Measurements from ENCODE around the gene NEK6. TPM values are rescaled to one million over a fixed set of nuclear protein-coding genes. Genes with fewer than 3 reads are reported as not detected.

Gene NEK6
- total and polyA plus RNA-seq, 10 of the 15 experiments (the other 5 are each of a cell fraction or from before 2014, with no cell fraction given), result 31.3 to 161 (median 89.2) TPM

GRCh38 chr9:124218987-124219461 lies 38.7 kb upstream of the NEK6 start (continued):
- no peak for TF ChIP-seq KDM1A (IDR thresholded peaks at IDR 0.05; ENCODE audit: borderline replicate concordance)
- peak; percentile 85; the same call in 1 of the 2 replicates for TF ChIP-seq NR2F1 (conservative IDR thresholded peaks at IDR 0.05)
- no peak for TF ChIP-seq MYB (IDR thresholded peaks at IDR 0.05; ENCODE audit: borderline replicate concordance, low read depth, low read length)
- peak; percentile 55; the same call in 1 of the 2 replicates for TF ChIP-seq RELB (IDR thresholded peaks at IDR 0.05; ENCODE audit: low read depth)
- TF ChIP-seq, protein P1, sequence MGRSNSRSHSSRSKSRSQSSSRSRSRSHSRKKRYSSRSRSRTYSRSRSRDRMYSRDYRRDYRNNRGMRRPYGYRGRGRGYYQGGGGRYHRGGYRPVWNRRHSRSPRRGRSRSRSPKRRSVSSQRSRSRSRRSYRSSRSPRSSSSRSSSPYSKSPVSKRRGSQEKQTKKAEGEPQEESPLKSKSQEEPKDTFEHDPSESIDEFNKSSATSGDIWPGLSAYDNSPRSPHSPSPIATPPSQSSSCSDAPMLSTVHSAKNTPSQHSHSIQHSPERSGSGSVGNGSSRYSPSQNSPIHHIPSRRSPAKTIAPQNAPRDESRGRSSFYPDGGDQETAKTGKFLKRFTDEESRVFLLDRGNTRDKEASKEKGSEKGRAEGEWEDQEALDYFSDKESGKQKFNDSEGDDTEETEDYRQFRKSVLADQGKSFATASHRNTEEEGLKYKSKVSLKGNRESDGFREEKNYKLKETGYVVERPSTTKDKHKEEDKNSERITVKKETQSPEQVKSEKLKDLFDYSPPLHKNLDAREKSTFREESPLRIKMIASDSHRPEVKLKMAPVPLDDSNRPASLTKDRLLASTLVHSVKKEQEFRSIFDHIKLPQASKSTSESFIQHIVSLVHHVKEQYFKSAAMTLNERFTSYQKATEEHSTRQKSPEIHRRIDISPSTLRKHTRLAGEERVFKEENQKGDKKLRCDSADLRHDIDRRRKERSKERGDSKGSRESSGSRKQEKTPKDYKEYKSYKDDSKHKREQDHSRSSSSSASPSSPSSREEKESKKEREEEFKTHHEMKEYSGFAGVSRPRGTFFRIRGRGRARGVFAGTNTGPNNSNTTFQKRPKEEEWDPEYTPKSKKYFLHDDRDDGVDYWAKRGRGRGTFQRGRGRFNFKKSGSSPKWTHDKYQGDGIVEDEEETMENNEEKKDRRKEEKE (IDR thresholded peaks at IDR 0.05), result no peak
- TF ChIP-seq BHLHE40 (IDR thresholded peaks at IDR 0.05; ENCODE audit: borderline replicate concordance in 1 of 2, low read depth in 2 of 2, low read length in 1 of 2), result no peak
- no peak for TF ChIP-seq HCFC1 (IDR thresholded peaks at IDR 0.05; ENCODE audit: low read length)
- TF ChIP-seq, protein P2, sequence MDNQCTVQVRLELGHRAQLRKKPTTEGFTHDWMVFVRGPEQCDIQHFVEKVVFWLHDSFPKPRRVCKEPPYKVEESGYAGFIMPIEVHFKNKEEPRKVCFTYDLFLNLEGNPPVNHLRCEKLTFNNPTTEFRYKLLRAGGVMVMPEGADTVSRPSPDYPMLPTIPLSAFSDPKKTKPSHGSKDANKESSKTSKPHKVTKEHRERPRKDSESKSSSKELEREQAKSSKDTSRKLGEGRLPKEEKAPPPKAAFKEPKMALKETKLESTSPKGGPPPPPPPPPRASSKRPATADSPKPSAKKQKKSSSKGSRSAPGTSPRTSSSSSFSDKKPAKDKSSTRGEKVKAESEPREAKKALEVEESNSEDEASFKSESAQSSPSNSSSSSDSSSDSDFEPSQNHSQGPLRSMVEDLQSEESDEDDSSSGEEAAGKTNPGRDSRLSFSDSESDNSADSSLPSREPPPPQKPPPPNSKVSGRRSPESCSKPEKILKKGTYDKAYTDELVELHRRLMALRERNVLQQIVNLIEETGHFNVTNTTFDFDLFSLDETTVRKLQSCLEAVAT (IDR thresholded peaks at IDR 0.05), result 0 out of 2 replicates have a peak, but pooled peaks have one; percentile 10

Measured in GM12878 (cell line).